H1 (cell line): ENCODE data around the gene SLC22A31. TPM values are rescaled to one million over a fixed set of nuclear protein-coding genes. Genes with fewer than 3 reads are reported as not detected.

ENCODE experiments used
- CEBPB ChIP-seq: IDR thresholded peaks from 2 replicates; pipeline ENCODE4 v1.6.1; 2012; ENCODE audit warnings: low read depth, low read length
- KDM5A ChIP-seq: fragments of 200-600 bp; IDR thresholded peaks from 2 replicates; pipeline ENCODE4 v1.7.1; 2012; ENCODE audit warnings: mild to moderate bottlenecking, low read length, inconsistent platforms, mixed read lengths
- POLR2A ChIP-seq, 2 experiments: IDR thresholded peaks; 1 replicate in 1 of 2; 2 replicates in 1 of 2; pipeline ENCODE4 v1.6.1; 2011; ENCODE audit warnings: low read depth in 2 of 2, low read length in 2 of 2, mild to moderate bottlenecking in 2 of 2; ENCODE audit errors: control extremely low read depth in 1 of 2
- POLR2AphosphoS5 ChIP-seq: IDR thresholded peaks from 2 replicates; pipeline ENCODE4 v1.6.1; 2011; ENCODE audit warnings: low read depth, low read length
- SP1 ChIP-seq: IDR thresholded peaks from 2 replicates; pipeline ENCODE4 v1.6.1; 2011; ENCODE audit warnings: low read depth, low read length
- TBP ChIP-seq: IDR thresholded peaks from 2 replicates; pipeline ENCODE4 v1.6.1; 2011; ENCODE audit warnings: low read depth, low read length, improper control_type of control experiment
- polyA plus RNA-seq, 7 experiments: library from polyadenylated mRNA; depleted of rRNA in 3 of 7; stranded (reverse) in 5 of 7; unstranded in 2 of 7; fragments of >200 nt in 5 of 7; fragments of 200-250 nt in 2 of 7; gene quantifications; 1 replicate in 5 of 7; 2 replicates in 1 of 7; 4 replicates in 1 of 7; pipeline versions ENCODE4 v1.2.1 to v1.2.3, GENCODE V29; 2011 to 2013; ENCODE audit warnings: missing spikeins in 2 of 7, mixed read lengths in 2 of 7
- total RNA-seq: library from RNA; stranded (reverse); fragmentation: NEBNext Ultra II Directional; extraction: Animal tissue kit (Norgen Biotek cat#: 25700); gene quantifications from 2 replicates; pipeline ENCODE4 v1.2.1, GENCODE V29; 2021
- TF ChIP-seq, protein P1 (sequence below): fragments of 300-600 bp; sonication (generic); IDR thresholded peaks from 2 replicates; pipeline ENCODE4 v1.7.1; 2012; ENCODE audit warnings: low read length, moderate library complexity, mild to moderate bottlenecking, inconsistent platforms; ENCODE audit not compliant: insufficient replicate concordance

Gene SLC22A31
- total and polyA plus RNA-seq, 2 of the 8 experiments (the other 6 are each of a cell fraction or from before 2014, with no cell fraction given), result 7.7 to 10.6 TPM

DNA sequence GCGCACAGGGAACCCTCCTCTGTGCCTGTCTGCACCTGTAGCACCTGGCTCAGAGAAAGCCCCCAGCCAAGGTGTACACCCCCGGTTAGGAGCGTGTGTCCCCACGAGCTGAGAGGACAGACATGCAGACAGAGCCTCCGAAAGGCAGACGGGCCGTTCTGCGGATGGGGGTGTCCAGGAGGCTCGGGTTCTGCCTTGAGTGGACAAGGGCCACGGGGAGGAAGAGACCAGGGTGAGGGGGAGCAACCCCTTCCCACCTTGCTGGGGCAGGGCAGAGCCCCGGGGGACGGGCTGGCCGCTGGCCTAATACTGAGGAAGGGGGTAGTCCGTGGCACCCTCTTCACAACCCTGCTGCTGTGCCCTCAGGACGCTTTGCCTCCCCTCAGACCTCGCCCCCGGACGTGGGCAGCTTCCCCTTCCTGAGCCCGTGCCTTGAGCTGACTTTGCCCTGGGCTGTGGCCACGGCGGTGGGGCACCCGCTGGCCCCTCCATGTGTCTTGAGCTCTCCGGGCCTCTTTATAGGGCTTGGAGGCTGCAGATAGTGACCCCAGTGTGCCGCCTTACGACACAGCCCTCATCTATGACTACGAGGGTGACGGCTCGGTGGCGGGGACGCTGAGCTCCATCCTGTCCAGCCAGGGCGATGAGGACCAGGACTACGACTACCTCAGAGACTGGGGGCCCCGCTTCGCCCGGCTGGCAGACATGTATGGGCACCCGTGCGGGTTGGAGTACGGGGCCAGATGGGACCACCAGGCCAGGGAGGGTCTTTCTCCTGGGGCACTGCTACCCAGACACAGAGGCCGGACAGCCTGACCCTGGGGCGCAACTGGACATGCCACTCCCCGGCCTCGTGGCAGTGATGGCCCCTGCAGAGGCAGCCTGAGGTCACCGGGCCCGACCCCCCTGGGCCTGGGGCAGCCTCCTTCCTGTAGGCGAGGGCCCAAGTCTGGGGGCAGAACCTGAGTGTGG is 5.7 kb downstream of the SLC22A31 start (continued):
- no peak for TF ChIP-seq CEBPB
- TF ChIP-seq TBP, result no peak
- no peak for TF ChIP-seq SP1
- TF ChIP-seq POLR2A (IDR thresholded peaks at IDR 0.05; ENCODE audit: control extremely low read depth in 1 of 2, low read depth in 2 of 2, low read length in 2 of 2), result no peak
- TF ChIP-seq, protein P1, sequence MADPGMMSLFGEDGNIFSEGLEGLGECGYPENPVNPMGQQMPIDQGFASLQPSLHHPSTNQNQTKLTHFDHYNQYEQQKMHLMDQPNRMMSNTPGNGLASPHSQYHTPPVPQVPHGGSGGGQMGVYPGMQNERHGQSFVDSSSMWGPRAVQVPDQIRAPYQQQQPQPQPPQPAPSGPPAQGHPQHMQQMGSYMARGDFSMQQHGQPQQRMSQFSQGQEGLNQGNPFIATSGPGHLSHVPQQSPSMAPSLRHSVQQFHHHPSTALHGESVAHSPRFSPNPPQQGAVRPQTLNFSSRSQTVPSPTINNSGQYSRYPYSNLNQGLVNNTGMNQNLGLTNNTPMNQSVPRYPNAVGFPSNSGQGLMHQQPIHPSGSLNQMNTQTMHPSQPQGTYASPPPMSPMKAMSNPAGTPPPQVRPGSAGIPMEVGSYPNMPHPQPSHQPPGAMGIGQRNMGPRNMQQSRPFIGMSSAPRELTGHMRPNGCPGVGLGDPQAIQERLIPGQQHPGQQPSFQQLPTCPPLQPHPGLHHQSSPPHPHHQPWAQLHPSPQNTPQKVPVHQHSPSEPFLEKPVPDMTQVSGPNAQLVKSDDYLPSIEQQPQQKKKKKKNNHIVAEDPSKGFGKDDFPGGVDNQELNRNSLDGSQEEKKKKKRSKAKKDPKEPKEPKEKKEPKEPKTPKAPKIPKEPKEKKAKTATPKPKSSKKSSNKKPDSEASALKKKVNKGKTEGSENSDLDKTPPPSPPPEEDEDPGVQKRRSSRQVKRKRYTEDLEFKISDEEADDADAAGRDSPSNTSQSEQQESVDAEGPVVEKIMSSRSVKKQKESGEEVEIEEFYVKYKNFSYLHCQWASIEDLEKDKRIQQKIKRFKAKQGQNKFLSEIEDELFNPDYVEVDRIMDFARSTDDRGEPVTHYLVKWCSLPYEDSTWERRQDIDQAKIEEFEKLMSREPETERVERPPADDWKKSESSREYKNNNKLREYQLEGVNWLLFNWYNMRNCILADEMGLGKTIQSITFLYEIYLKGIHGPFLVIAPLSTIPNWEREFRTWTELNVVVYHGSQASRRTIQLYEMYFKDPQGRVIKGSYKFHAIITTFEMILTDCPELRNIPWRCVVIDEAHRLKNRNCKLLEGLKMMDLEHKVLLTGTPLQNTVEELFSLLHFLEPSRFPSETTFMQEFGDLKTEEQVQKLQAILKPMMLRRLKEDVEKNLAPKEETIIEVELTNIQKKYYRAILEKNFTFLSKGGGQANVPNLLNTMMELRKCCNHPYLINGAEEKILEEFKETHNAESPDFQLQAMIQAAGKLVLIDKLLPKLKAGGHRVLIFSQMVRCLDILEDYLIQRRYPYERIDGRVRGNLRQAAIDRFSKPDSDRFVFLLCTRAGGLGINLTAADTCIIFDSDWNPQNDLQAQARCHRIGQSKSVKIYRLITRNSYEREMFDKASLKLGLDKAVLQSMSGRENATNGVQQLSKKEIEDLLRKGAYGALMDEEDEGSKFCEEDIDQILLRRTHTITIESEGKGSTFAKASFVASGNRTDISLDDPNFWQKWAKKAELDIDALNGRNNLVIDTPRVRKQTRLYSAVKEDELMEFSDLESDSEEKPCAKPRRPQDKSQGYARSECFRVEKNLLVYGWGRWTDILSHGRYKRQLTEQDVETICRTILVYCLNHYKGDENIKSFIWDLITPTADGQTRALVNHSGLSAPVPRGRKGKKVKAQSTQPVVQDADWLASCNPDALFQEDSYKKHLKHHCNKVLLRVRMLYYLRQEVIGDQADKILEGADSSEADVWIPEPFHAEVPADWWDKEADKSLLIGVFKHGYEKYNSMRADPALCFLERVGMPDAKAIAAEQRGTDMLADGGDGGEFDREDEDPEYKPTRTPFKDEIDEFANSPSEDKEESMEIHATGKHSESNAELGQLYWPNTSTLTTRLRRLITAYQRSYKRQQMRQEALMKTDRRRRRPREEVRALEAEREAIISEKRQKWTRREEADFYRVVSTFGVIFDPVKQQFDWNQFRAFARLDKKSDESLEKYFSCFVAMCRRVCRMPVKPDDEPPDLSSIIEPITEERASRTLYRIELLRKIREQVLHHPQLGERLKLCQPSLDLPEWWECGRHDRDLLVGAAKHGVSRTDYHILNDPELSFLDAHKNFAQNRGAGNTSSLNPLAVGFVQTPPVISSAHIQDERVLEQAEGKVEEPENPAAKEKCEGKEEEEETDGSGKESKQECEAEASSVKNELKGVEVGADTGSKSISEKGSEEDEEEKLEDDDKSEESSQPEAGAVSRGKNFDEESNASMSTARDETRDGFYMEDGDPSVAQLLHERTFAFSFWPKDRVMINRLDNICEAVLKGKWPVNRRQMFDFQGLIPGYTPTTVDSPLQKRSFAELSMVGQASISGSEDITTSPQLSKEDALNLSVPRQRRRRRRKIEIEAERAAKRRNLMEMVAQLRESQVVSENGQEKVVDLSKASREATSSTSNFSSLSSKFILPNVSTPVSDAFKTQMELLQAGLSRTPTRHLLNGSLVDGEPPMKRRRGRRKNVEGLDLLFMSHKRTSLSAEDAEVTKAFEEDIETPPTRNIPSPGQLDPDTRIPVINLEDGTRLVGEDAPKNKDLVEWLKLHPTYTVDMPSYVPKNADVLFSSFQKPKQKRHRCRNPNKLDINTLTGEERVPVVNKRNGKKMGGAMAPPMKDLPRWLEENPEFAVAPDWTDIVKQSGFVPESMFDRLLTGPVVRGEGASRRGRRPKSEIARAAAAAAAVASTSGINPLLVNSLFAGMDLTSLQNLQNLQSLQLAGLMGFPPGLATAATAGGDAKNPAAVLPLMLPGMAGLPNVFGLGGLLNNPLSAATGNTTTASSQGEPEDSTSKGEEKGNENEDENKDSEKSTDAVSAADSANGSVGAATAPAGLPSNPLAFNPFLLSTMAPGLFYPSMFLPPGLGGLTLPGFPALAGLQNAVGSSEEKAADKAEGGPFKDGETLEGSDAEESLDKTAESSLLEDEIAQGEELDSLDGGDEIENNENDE, result no peak
- no peak for TF ChIP-seq POLR2AphosphoS5
- no peak for TF ChIP-seq KDM5A
